ENCODE measurements around the gene TAOK2.

DNA sequence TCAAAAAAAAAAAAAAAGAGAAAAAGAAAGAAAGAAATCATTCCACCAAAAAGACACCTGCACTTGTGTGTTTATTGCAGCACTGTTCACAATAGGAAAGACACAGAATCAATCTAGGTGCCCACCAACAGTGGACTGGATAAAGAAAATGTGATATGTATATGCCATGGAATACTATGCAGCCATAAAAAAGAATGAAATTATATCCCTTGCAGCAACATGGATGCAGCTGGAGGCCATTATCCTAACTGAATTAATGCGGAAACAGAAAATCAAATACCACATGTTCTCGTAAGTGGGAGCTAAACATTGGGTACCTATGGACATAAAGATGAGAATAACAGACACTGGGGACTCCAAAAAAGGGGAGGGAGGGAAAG lies 43.6 kb downstream of the TAOK2 start:
- TF ChIP-seq POLR2AphosphoS5 (IDR thresholded peaks at IDR 0.05; ENCODE audit: low read depth, low read length) (no peak), POLR2A (IDR thresholded peaks at IDR 0.05; ENCODE audit: low read depth, low read length) (no peak), TAF1 (IDR thresholded peaks at IDR 0.05; ENCODE audit: borderline replicate concordance, low read depth, low read length) (no peak)

All from GM12892 (cell line).